ENCODE data around the gene ATP5MC3. TPM values are rescaled to one million over a fixed set of nuclear protein-coding genes. Genes with fewer than 3 reads are reported as not detected.

Gene ATP5MC3
- total and polyA plus RNA-seq, 2 of the 13 experiments (the other 11 are each of a cell fraction or from before 2014, with no cell fraction given), result 676 to 1,007 TPM

GRCh38 chr2:175203621-175204496 lies 22.3 kb upstream of the ATP5MC3 start (continued):
- TF ChIP-seq SOX6 (IDR thresholded peaks at IDR 0.05), result no peak
- TF ChIP-seq SOX6 (CRISPR knock-in tag; IDR thresholded peaks at IDR 0.05), result 0 out of 2 replicates have a peak, but pooled peaks have one; percentile 15
- TF ChIP-seq STAT5B (CRISPR knock-in tag; IDR thresholded peaks at IDR 0.05), result no peak
- TF ChIP-seq STAT6 (CRISPR knock-in tag; IDR thresholded peaks at IDR 0.05; ENCODE audit: borderline replicate concordance), result 0 out of 2 replicates have a peak, but pooled peaks have one; percentile 23
- TF ChIP-seq, protein P1, sequence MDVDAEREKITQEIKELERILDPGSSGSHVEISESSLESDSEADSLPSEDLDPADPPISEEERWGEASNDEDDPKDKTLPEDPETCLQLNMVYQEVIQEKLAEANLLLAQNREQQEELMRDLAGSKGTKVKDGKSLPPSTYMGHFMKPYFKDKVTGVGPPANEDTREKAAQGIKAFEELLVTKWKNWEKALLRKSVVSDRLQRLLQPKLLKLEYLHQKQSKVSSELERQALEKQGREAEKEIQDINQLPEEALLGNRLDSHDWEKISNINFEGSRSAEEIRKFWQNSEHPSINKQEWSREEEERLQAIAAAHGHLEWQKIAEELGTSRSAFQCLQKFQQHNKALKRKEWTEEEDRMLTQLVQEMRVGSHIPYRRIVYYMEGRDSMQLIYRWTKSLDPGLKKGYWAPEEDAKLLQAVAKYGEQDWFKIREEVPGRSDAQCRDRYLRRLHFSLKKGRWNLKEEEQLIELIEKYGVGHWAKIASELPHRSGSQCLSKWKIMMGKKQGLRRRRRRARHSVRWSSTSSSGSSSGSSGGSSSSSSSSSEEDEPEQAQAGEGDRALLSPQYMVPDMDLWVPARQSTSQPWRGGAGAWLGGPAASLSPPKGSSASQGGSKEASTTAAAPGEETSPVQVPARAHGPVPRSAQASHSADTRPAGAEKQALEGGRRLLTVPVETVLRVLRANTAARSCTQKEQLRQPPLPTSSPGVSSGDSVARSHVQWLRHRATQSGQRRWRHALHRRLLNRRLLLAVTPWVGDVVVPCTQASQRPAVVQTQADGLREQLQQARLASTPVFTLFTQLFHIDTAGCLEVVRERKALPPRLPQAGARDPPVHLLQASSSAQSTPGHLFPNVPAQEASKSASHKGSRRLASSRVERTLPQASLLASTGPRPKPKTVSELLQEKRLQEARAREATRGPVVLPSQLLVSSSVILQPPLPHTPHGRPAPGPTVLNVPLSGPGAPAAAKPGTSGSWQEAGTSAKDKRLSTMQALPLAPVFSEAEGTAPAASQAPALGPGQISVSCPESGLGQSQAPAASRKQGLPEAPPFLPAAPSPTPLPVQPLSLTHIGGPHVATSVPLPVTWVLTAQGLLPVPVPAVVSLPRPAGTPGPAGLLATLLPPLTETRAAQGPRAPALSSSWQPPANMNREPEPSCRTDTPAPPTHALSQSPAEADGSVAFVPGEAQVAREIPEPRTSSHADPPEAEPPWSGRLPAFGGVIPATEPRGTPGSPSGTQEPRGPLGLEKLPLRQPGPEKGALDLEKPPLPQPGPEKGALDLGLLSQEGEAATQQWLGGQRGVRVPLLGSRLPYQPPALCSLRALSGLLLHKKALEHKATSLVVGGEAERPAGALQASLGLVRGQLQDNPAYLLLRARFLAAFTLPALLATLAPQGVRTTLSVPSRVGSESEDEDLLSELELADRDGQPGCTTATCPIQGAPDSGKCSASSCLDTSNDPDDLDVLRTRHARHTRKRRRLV (CRISPR knock-in tag; IDR thresholded peaks at IDR 0.05), result no peak
- TF ChIP-seq ZNF354B (CRISPR knock-in tag; IDR thresholded peaks at IDR 0.05), result 0 out of 2 replicates have a peak, but pooled peaks have one; percentile 17
- no peak for TF ChIP-seq ZBTB7A (CRISPR knock-in tag; IDR thresholded peaks at IDR 0.05)
- no peak for TF ChIP-seq ZSCAN25 (CRISPR knock-in tag; IDR thresholded peaks at IDR 0.05)
- TF ChIP-seq MED1 (CRISPR knock-in tag; IDR thresholded peaks at IDR 0.05), result no peak
- TF ChIP-seq HNRNPH1 (optimal IDR thresholded peaks at IDR 0.05; ENCODE audit: low read depth, low read length), result no peak
- TF ChIP-seq, protein P2, sequence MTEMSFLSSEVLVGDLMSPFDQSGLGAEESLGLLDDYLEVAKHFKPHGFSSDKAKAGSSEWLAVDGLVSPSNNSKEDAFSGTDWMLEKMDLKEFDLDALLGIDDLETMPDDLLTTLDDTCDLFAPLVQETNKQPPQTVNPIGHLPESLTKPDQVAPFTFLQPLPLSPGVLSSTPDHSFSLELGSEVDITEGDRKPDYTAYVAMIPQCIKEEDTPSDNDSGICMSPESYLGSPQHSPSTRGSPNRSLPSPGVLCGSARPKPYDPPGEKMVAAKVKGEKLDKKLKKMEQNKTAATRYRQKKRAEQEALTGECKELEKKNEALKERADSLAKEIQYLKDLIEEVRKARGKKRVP (CRISPR knock-in tag; IDR thresholded peaks at IDR 0.05), result peak in 1 of 2 experiments; percentile 56; a peak in 1 of 4 replicates
- no peak for TF ChIP-seq GFI1 (CRISPR knock-in tag; IDR thresholded peaks at IDR 0.05; ENCODE audit: borderline replicate concordance)
- 0 out of 2 replicates have a peak, but pooled peaks have one; percentile 17 for TF ChIP-seq GATAD2A (CRISPR knock-in tag; IDR thresholded peaks at IDR 0.05)
- TF ChIP-seq, protein P3, sequence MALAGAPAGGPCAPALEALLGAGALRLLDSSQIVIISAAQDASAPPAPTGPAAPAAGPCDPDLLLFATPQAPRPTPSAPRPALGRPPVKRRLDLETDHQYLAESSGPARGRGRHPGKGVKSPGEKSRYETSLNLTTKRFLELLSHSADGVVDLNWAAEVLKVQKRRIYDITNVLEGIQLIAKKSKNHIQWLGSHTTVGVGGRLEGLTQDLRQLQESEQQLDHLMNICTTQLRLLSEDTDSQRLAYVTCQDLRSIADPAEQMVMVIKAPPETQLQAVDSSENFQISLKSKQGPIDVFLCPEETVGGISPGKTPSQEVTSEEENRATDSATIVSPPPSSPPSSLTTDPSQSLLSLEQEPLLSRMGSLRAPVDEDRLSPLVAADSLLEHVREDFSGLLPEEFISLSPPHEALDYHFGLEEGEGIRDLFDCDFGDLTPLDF (CRISPR knock-in tag; IDR thresholded peaks at IDR 0.05), result no peak
- TF ChIP-seq SIX4 (CRISPR knock-in tag; IDR thresholded peaks at IDR 0.05), result no peak
